Kidney (tissue), 14 donors: ENCODE results near the gene TMEM87B. TPM values are rescaled to one million over a fixed set of nuclear protein-coding genes. Genes with fewer than 3 reads are reported as not detected.

Source experiments
- DNase-seq, 5 donors: peaks; one replicate each; pipeline ENCODE4 v3.0.0-alpha.2; 2013 to 2020
- FAIRE-seq: peaks from 2 replicates; lab custom pipeline; 2012; peaks lifted over from hg19 to GRCh38; lab: Jason Lieb, UNC
- H3K27ac ChIP-seq, 2 donors: one replicate each; pipeline ENCODE4 v1.7.0; 2013; ENCODE audit warnings: low read depth in 2 of 2, low read length in 2 of 2, inconsistent platforms in 1 of 2
- H3K27me3 ChIP-seq: one replicate; pipeline ENCODE4 v1.7.1; 2013; ENCODE audit warnings: low read length, inconsistent platforms; ENCODE audit not compliant: control insufficient read depth, insufficient read depth
- H3K36me3 ChIP-seq, 3 donors: one replicate each; pipeline versions ENCODE4 v1.7.0 to v1.7.1; 2013; ENCODE audit warnings: low read length in 3 of 3, control low read depth in 1 of 3, inconsistent platforms in 1 of 3; ENCODE audit not compliant: insufficient read depth in 3 of 3, control insufficient read depth in 2 of 3
- H3K4me1 ChIP-seq, 3 donors: one replicate each; pipeline versions ENCODE4 v1.7.0 to v1.7.1; 2013; ENCODE audit warnings: low read length in 3 of 3, inconsistent platforms in 1 of 3, low read depth in 1 of 3; ENCODE audit not compliant: control insufficient read depth in 2 of 3, insufficient read depth in 2 of 3
- H3K4me3 ChIP-seq, 3 donors: one replicate each; pipeline versions ENCODE4 v1.7.0 to v1.8.1; 2013; ENCODE audit warnings: low read length in 3 of 3, control low read depth in 1 of 3, inconsistent platforms in 1 of 3
- H3K9ac ChIP-seq, 3 donors: one replicate each; pipeline versions ENCODE4 v1.7.0 to v1.7.1; 2013; ENCODE audit warnings: low read length in 3 of 3, control low read depth in 1 of 3, inconsistent platforms in 1 of 3
- H3K9me3 ChIP-seq, 3 donors: one replicate each; pipeline versions ENCODE4 v1.7.0 to v1.7.1; 2013; ENCODE audit warnings: low read length in 3 of 3, control low read depth in 1 of 3, inconsistent platforms in 1 of 3; ENCODE audit not compliant: control insufficient read depth in 2 of 3, insufficient read depth in 1 of 3
- CTCF ChIP-seq: IDR thresholded peaks from 3 replicates; pipeline ENCODE4 v1.5.1; 2012; ENCODE audit warnings: mild to moderate bottlenecking, moderate library complexity, borderline replicate concordance; ENCODE audit not compliant: insufficient read depth; ENCODE audit errors: extremely low read depth
- intact Hi-C: fragments of 100-400 bp; cut with DNase I; formaldehyde crosslinking; loops from one replicate; pipeline ENCODE4 v1.11.1; 2022
- polyA plus RNA-seq: library from polyadenylated mRNA; stranded (reverse); fragments of 350-450 nt; fragmentation: Illumina TruSeq; extraction: RNeasy Lipid Tissue Mini Kit (QIAGEN cat#74804); gene quantifications from one replicate; pipeline ENCODE4 v1.2.3, GENCODE V29; 2014; ENCODE audit warnings: low read depth, low replicate concordance; ENCODE audit not compliant: insufficient read depth
- total RNA-seq: library from RNA; stranded (reverse); fragmentation: NEBNext Ultra II Directional; extraction: Animal tissue kit (Norgen Biotek cat#: 25700); gene quantifications from one replicate; pipeline ENCODE4 v1.2.1, GENCODE V29; 2021
- donor health status: control.
- donor health status: control.
- donor health status: control.
- donor health status: control.
- donor health status: control.
- donor health status: DM: yes; HTN: yes; CAD: no.
- donor health status: Normal renal cell carcinoma (clear cell type).

TMEM87B gene
- total and polyA plus RNA-seq, 2 donors from 2014 or later = 6.5 to 21.9 TPM

GRCh38 chr2:112006076-112006410, 49.0 kb upstream of the TMEM87B start:
- peaks cover 0 to 32% (median 20%) of the 10 kb centered on the region in 3 donors for H3K36me3 ChIP-seq
- no peaks in the 10 kb centered on the region for H3K4me1 ChIP-seq
- DNase-seq (no peak), FAIRE-seq (no peak)
- intact Hi-C loops = no loop called here
- no peak for TF ChIP-seq CTCF
- no peak overlapping the region for H3K9ac ChIP-seq
- H3K27ac ChIP-seq = no peak overlapping the region
- H3K27me3 ChIP-seq = no peaks in the 10 kb centered on the region
- H3K4me3 ChIP-seq = no peak overlapping the region
- no peaks in the 10 kb centered on the region for H3K9me3 ChIP-seq

GRCh38 chr2:112007493-112007892, 47.6 kb upstream of the TMEM87B start:
- intact Hi-C loops = no loop called here
- no peaks in the 10 kb centered on the region for H3K4me1 ChIP-seq
- no peak for TF ChIP-seq CTCF
- no peaks in the 10 kb centered on the region for H3K27me3 ChIP-seq
- peaks cover 0 to 32% (median 27%) of the 10 kb centered on the region in 3 donors for H3K36me3 ChIP-seq
- no peaks in the 10 kb centered on the region for H3K9me3 ChIP-seq
- no peak overlapping the region for H3K9ac ChIP-seq
- DNase-seq (no peak), FAIRE-seq (no peak)
- no peak overlapping the region for H3K4me3 ChIP-seq
- no peak overlapping the region for H3K27ac ChIP-seq

GRCh38 chr2:112008910-112009485, 46.1 kb upstream of the TMEM87B start:
- no peak overlapping the region for H3K9ac ChIP-seq
- DNase-seq (no peak), FAIRE-seq (no peak)
- no peaks in the 10 kb centered on the region for H3K9me3 ChIP-seq
- no peak overlapping the region for H3K4me3 ChIP-seq
- no peak overlapping the region for H3K27ac ChIP-seq
- intact Hi-C loops = no loop called here
- no peak for TF ChIP-seq CTCF
- no peaks in the 10 kb centered on the region for H3K27me3 ChIP-seq
- H3K4me1 ChIP-seq = no peaks in the 10 kb centered on the region
- peaks cover 0 to 28% (median 26%) of the 10 kb centered on the region in 3 donors for H3K36me3 ChIP-seq

- no peak overlapping the region for H3K4me3 ChIP-seq
- no peak for TF ChIP-seq CTCF
- H3K36me3 ChIP-seq = peaks cover 0 to 27% (median 25%) of the 10 kb centered on the region in 3 donors
- DNase-seq (no peak), FAIRE-seq (no peak)
- no peaks in the 10 kb centered on the region for H3K27me3 ChIP-seq
- H3K9me3 ChIP-seq = no peaks in the 10 kb centered on the region
- no peaks in the 10 kb centered on the region for H3K4me1 ChIP-seq
- intact Hi-C loops = no loop called here
- H3K27ac ChIP-seq = no peak overlapping the region
- no peak overlapping the region for H3K9ac ChIP-seq
Observed at GRCh38 chr2:112010751-112011150, 44.3 kb upstream of the TMEM87B start.
